H9 (cell line): ENCODE data around the gene ANKUB1. TPM values are rescaled to one million over a fixed set of nuclear protein-coding genes. Genes with fewer than 3 reads are reported as not detected.

Experiments used
- DNase-seq: peaks from one replicate; pipeline ENCODE4 v3.0.0-alpha.2; 2017
- H2AFZ ChIP-seq: one replicate; pipeline ENCODE4 v1.6.1; 2013; ENCODE audit warnings: mild to moderate bottlenecking, low read length, control low read depth, moderate library complexity
- H2AK5ac ChIP-seq: 2 replicates; pipeline ENCODE4 v1.6.1; 2013; ENCODE audit warnings: low read length, control low read depth, mixed read lengths; ENCODE audit not compliant: insufficient read length
- H2BK120ac ChIP-seq: one replicate; pipeline ENCODE4 v1.6.1; 2013; ENCODE audit warnings: low read depth, mild to moderate bottlenecking, low read length, control low read depth, inconsistent platforms; ENCODE audit not compliant: poor library complexity, severe bottlenecking
- H2BK12ac ChIP-seq: 2 replicates; pipeline ENCODE4 v1.6.1; 2013; ENCODE audit warnings: low read length, control low read depth, mixed read lengths, low read depth; ENCODE audit not compliant: insufficient read length
- H2BK15ac ChIP-seq: 2 replicates; pipeline ENCODE4 v1.6.1; 2013; ENCODE audit warnings: low read depth, low read length, control low read depth
- H2BK20ac ChIP-seq: one replicate; pipeline ENCODE4 v1.6.1; 2013; ENCODE audit warnings: low read depth, mild to moderate bottlenecking, low read length, control low read depth, inconsistent platforms; ENCODE audit not compliant: poor library complexity, severe bottlenecking
- H2BK5ac ChIP-seq: 2 replicates; pipeline ENCODE4 v1.6.1; 2013; ENCODE audit warnings: low read length, control low read depth, mixed read lengths; ENCODE audit not compliant: insufficient read length
- H3K14ac ChIP-seq: 2 replicates; pipeline ENCODE4 v1.6.1; 2013; ENCODE audit warnings: low read length, control low read depth; ENCODE audit not compliant: insufficient read depth
- H3K18ac ChIP-seq: 2 replicates; pipeline ENCODE4 v1.6.1; 2013; ENCODE audit warnings: low read depth, mild to moderate bottlenecking, mixed read lengths, low read length, control low read depth; ENCODE audit not compliant: insufficient read length
- H3K23ac ChIP-seq: 2 replicates; pipeline ENCODE4 v1.6.1; 2013; ENCODE audit warnings: low read length, control low read depth, mixed read lengths, low read depth; ENCODE audit not compliant: insufficient read length
- H3K23me2 ChIP-seq: 2 replicates; pipeline ENCODE4 v1.6.1; 2013; ENCODE audit warnings: low read depth, mild to moderate bottlenecking, mixed read lengths, low read length, control low read depth; ENCODE audit not compliant: insufficient read length, poor library complexity, severe bottlenecking
- H3K27ac ChIP-seq: 2 replicates; pipeline ENCODE4 v1.5.1; 2013; ENCODE audit warnings: low read length, control low read depth, mixed read lengths, low read depth; ENCODE audit not compliant: insufficient read length
- H3K27me3 ChIP-seq: 2 replicates; pipeline ENCODE4 v1.6.1; 2013; ENCODE audit warnings: low read length, control low read depth, inconsistent platforms; ENCODE audit not compliant: insufficient read depth
- H3K4ac ChIP-seq: 2 replicates; pipeline ENCODE4 v1.6.1; 2013; ENCODE audit warnings: low read depth, mild to moderate bottlenecking, control low read depth, inconsistent platforms, low read length, moderate library complexity
- H3K4me1 ChIP-seq: 2 replicates; pipeline ENCODE4 v1.6.1; 2013; ENCODE audit warnings: low read length, control low read depth, inconsistent platforms; ENCODE audit not compliant: insufficient read depth
- H3K4me2 ChIP-seq: 2 replicates; pipeline ENCODE4 v1.6.1; 2013; ENCODE audit warnings: low read length, control low read depth, mixed read lengths; ENCODE audit not compliant: insufficient read length, insufficient read depth
- H3K56ac ChIP-seq: 2 replicates; pipeline ENCODE4 v1.6.1; 2013; ENCODE audit warnings: low read depth, mild to moderate bottlenecking, mixed read lengths, low read length, control low read depth; ENCODE audit not compliant: insufficient read length
- H3K79me1 ChIP-seq: 2 replicates; pipeline ENCODE4 v1.6.1; 2013; ENCODE audit warnings: low read depth, mild to moderate bottlenecking, moderate library complexity, low read length, control low read depth, inconsistent platforms; ENCODE audit not compliant: insufficient read depth, poor library complexity, severe bottlenecking
- H3K79me2 ChIP-seq: 2 replicates; pipeline ENCODE4 v1.6.1; 2013; ENCODE audit warnings: low read length, control low read depth, inconsistent platforms; ENCODE audit not compliant: insufficient read depth
- H3K9ac ChIP-seq: 2 replicates; pipeline ENCODE4 v1.6.1; 2013; ENCODE audit warnings: low read length, control low read depth, mixed read lengths; ENCODE audit not compliant: insufficient read length; ENCODE audit errors: extremely low read depth
- H3K9me3 ChIP-seq: one replicate; pipeline ENCODE4 v1.6.1; 2013; ENCODE audit warnings: low read depth, low read length, inconsistent platforms; ENCODE audit not compliant: control insufficient read depth
- H3T11ph ChIP-seq: one replicate; pipeline ENCODE4 v1.6.1; 2013; ENCODE audit warnings: mild to moderate bottlenecking, low read length, control low read depth, inconsistent platforms
- H4K20me1 ChIP-seq: one replicate; pipeline ENCODE4 v1.6.1; 2013; ENCODE audit not compliant: control insufficient read depth, insufficient read length, insufficient read depth
- H4K5ac ChIP-seq: 2 replicates; pipeline ENCODE4 v1.6.1; 2013; ENCODE audit warnings: low read depth, mild to moderate bottlenecking, mixed read lengths, low read length, control low read depth; ENCODE audit not compliant: insufficient read length
- H4K8ac ChIP-seq: replicated peaks from 2 replicates; pipeline ENCODE4 v1.6.1; 2013; ENCODE audit warnings: low read length, control low read depth, mixed read lengths, low read depth; ENCODE audit not compliant: insufficient read length
- H4K91ac ChIP-seq: 2 replicates; pipeline ENCODE4 v1.6.1; 2013; ENCODE audit warnings: low read depth, mild to moderate bottlenecking, moderate library complexity, mixed read lengths, low read length, control low read depth; ENCODE audit not compliant: insufficient read length
- H3K27ac Mint-ChIP-seq, 3 experiments: 2 replicates in 2 of 3; 3 replicates in 1 of 3; pipeline ENCODE4 v1.8.0; 2020 to 2021; ENCODE audit warnings: mixed read lengths in 3 of 3, mild to moderate bottlenecking in 1 of 3, moderate library complexity in 1 of 3
- H3K27me3 Mint-ChIP-seq: 2 replicates; pipeline ENCODE4 v1.8.0; 2021; ENCODE audit warnings: low read depth, mild to moderate bottlenecking, moderate library complexity, mixed read lengths
- H3K36me3 Mint-ChIP-seq, 3 experiments: 2 replicates in 2 of 3; 3 replicates in 1 of 3; pipeline ENCODE4 v1.8.0; 2020 to 2021; ENCODE audit warnings: low read depth in 3 of 3, mixed read lengths in 3 of 3; ENCODE audit not compliant: insufficient read depth in 1 of 3
- H3K4me1 Mint-ChIP-seq, 2 experiments: 2 replicates each; pipeline ENCODE4 v1.8.0; 2020; ENCODE audit warnings: mixed read lengths in 2 of 2
- H3K4me3 Mint-ChIP-seq, 2 experiments: 2 replicates in 1 of 2; 3 replicates in 1 of 2; pipeline ENCODE4 v1.8.0; 2020 to 2021; ENCODE audit warnings: mild to moderate bottlenecking in 2 of 2, mixed read lengths in 2 of 2, moderate library complexity in 1 of 2
- H3K9me3 Mint-ChIP-seq, 2 experiments: 2 replicates in 1 of 2; 3 replicates in 1 of 2; pipeline ENCODE4 v1.8.0; 2020; ENCODE audit warnings: mild to moderate bottlenecking in 2 of 2, mixed read lengths in 2 of 2, moderate library complexity in 1 of 2
- WGBS: extraction: QIAGEN DNeasy Blood & Tissue Kit; methylation state at CpG from one replicate; pipeline ENCODE4 v1.1.7; 2013; ENCODE audit warnings: missing lambda C conversion rate, low lambda C conversion rate, mixed read lengths; ENCODE audit not compliant: insufficient read length; ENCODE audit errors: extremely low coverage; 5-methylcytosine and 5-hydroxymethylcytosine counted together
- total RNA-seq: library from RNA; stranded (reverse); gene quantifications from 2 replicates; pipeline ENCODE4 v1.2.1, GENCODE V29; 2021
- TF ChIP-seq, protein P1 (sequence below): fragments of 200-600 bp; sonication (generic); conservative IDR thresholded peaks from 3 replicates; pipeline ENCODE4 v1.8.0; 2021; ENCODE audit warnings: antibody characterized with exemption, mild to moderate bottlenecking

Gene ANKUB1
- total RNA-seq, 1 experiment from 2014 or later, result not detected

DNA sequence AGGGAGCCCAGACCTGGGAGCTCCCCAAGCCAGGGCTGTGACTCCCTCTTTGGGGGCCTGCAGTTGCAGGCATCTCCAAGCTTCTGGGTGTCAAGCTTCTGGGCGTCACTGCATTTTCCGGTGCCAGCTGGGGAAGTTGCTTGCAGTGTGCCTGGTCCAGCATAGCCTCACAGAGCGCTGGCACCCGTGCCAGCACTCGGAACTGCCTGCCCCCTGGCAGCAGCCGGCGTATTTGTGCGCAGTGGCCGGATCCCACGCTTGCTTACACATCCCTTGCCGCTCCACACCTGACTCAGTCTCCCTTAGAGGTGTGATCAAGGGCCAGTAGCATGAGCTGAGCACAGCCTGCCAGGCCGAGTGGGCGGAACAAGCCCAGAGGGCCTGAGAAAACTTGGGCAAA is 77.1 kb downstream of the ANKUB1 start:
- H2BK15ac ChIP-seq, result no peak overlapping the region
- H2BK20ac ChIP-seq, result no peak overlapping the region
- TF ChIP-seq, protein P1, sequence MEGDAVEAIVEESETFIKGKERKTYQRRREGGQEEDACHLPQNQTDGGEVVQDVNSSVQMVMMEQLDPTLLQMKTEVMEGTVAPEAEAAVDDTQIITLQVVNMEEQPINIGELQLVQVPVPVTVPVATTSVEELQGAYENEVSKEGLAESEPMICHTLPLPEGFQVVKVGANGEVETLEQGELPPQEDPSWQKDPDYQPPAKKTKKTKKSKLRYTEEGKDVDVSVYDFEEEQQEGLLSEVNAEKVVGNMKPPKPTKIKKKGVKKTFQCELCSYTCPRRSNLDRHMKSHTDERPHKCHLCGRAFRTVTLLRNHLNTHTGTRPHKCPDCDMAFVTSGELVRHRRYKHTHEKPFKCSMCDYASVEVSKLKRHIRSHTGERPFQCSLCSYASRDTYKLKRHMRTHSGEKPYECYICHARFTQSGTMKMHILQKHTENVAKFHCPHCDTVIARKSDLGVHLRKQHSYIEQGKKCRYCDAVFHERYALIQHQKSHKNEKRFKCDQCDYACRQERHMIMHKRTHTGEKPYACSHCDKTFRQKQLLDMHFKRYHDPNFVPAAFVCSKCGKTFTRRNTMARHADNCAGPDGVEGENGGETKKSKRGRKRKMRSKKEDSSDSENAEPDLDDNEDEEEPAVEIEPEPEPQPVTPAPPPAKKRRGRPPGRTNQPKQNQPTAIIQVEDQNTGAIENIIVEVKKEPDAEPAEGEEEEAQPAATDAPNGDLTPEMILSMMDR, result no peak
- H3K27me3 ChIP-seq, result no peaks in the 10 kb centered on the region
- Mint-ChIP-seq H3K27ac (no peak overlapping the region), H3K27me3 (no peaks in the 10 kb centered on the region), H3K9me3 (peaks cover 5 to 13% of the 10 kb centered on the region in 2 experiments; a peak in 4 of 5 replicates), H3K4me1 (peaks cover 4% of the 10 kb centered on the region in 2 experiments), H3K4me3 (no peak overlapping the region), H3K36me3 (peaks cover 0 to 7% (median 0%) of the 10 kb centered on the region in 3 experiments; a peak in 1 of 7 replicates)
- H3K56ac ChIP-seq, result no peak overlapping the region
- no peak overlapping the region for H3K4me2 ChIP-seq
- no peaks in the 10 kb centered on the region for H4K20me1 ChIP-seq
- no peaks in the 10 kb centered on the region for H3K79me2 ChIP-seq
- H3K27ac ChIP-seq, result no peak overlapping the region
- no peaks in the 10 kb centered on the region for H3K4me1 ChIP-seq
- H3K9ac ChIP-seq, result no peak overlapping the region
- WGBS, result no CpG with 5 or more reads among the region's 13 CpGs
- H3K23ac ChIP-seq, result no peak overlapping the region
- no peak for DNase-seq
- no peak overlapping the region for H4K91ac ChIP-seq
- H3K14ac ChIP-seq, result no peak overlapping the region
- H2BK12ac ChIP-seq, result no peak overlapping the region
- H2AK5ac ChIP-seq, result no peak overlapping the region
- no peak overlapping the region for H3K4ac ChIP-seq
- H2AFZ ChIP-seq, result no peak overlapping the region
- no peak overlapping the region for H4K8ac ChIP-seq
- H3T11ph ChIP-seq, result no peak overlapping the region
- H3K79me1 ChIP-seq, result no peaks in the 10 kb centered on the region
- no peaks in the 10 kb centered on the region for H3K23me2 ChIP-seq
- H3K9me3 ChIP-seq, result no peaks in the 10 kb centered on the region
- H3K18ac ChIP-seq, result no peak overlapping the region
- H2BK5ac ChIP-seq, result no peak overlapping the region
- no peak overlapping the region for H4K5ac ChIP-seq
- H2BK120ac ChIP-seq, result no peak overlapping the region
